ENCODE measurements around the gene TNNI3.

The TNNI3 gene

DNA sequence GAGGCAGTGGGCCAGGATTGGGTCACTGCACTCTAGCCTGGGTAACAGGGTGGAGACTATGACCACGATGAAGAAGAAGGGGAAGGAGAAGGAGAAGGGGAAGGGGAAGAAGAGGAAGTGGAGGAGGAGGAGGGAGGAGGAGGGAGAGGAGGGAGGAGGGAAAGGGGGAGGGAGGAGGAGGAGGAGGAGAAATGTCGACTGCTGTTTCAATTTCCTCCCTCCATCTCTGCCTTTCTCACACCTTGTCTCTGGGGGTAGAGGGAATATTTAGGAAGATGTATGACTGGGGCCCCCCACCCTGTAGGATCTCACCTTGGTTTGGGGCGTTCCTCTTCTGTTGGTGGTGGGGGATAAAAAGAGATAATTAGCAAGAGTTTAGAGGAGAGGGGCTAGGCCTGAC lies 12.3 kb downstream of the TNNI3 start:
- no peaks in the 10 kb centered on the region for H3K79me2 ChIP-seq (ENCODE audit: control insufficient read depth, low read length)
- H3K27me3 ChIP-seq (ENCODE audit: control insufficient read depth, low read length) = peaks cover 17% of the 10 kb centered on the region
- H4K20me1 ChIP-seq (ENCODE audit: control insufficient read depth, insufficient read depth, low read depth, low read length) = no peaks in the 10 kb centered on the region
- no peaks in the 10 kb centered on the region for H3K36me3 ChIP-seq (ENCODE audit: control insufficient read depth, low read length)
- TF ChIP-seq, protein P1, sequence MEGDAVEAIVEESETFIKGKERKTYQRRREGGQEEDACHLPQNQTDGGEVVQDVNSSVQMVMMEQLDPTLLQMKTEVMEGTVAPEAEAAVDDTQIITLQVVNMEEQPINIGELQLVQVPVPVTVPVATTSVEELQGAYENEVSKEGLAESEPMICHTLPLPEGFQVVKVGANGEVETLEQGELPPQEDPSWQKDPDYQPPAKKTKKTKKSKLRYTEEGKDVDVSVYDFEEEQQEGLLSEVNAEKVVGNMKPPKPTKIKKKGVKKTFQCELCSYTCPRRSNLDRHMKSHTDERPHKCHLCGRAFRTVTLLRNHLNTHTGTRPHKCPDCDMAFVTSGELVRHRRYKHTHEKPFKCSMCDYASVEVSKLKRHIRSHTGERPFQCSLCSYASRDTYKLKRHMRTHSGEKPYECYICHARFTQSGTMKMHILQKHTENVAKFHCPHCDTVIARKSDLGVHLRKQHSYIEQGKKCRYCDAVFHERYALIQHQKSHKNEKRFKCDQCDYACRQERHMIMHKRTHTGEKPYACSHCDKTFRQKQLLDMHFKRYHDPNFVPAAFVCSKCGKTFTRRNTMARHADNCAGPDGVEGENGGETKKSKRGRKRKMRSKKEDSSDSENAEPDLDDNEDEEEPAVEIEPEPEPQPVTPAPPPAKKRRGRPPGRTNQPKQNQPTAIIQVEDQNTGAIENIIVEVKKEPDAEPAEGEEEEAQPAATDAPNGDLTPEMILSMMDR (IDR thresholded peaks at IDR 0.05; ENCODE audit: low read depth, low read length, poor library complexity, severe bottlenecking) = no peak
- TF ChIP-seq EZH2phosphoT487 (IDR thresholded peaks at IDR 0.05; ENCODE audit: borderline replicate concordance, low read length) = no peak
- H3K9me2 ChIP-seq (replicated peaks; ENCODE audit: control insufficient read depth, low read length) = no peaks in the 10 kb centered on the region
- peaks cover 8% of the 10 kb centered on the region for H3K4me1 ChIP-seq (ENCODE audit: control insufficient read depth, low read length)
- no peaks in the 10 kb centered on the region for H3K9me3 ChIP-seq (ENCODE audit: control insufficient read depth, insufficient read depth, low read length)
- no peak overlapping the region for H3K27ac ChIP-seq (ENCODE audit: low read depth, low read length)
- H3F3A ChIP-seq (ENCODE audit: control insufficient read depth, insufficient read depth) = no peaks in the 10 kb centered on the region
- no peak overlapping the region for H3K4me3 ChIP-seq (ENCODE audit: low read length)
- H3K4me2 ChIP-seq (ENCODE audit: low read length) = peak overlapping the region; percentile 21

DNA sequence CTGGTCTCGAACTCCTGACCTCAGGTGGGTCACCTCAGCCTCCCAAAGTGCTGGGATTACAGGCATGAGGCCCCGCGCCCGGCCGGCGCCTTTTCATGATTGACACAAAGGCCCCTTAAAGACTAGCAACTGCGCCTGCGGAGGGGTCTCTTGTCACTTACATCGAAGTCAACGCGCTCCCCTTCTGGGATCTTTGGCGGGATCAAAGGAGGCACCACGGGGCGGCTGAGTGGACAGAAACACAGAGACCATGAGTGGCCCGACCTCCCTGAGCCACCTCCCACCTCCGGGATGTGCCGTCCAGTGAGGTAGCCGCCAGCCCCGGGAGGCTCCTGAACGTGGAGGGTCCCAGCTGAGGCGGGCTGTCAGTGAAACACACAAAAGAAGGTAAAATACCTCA lies 15.8 kb downstream of the TNNI3 start:
- H3K4me2 ChIP-seq (ENCODE audit: low read length) = no peak overlapping the region
- peaks cover 8% of the 10 kb centered on the region for H3K4me1 ChIP-seq (ENCODE audit: control insufficient read depth, low read length)
- no peaks in the 10 kb centered on the region for H3K79me2 ChIP-seq (ENCODE audit: control insufficient read depth, low read length)
- TF ChIP-seq, protein P1 (IDR thresholded peaks at IDR 0.05; ENCODE audit: low read depth, low read length, poor library complexity, severe bottlenecking) = no peak
- TF ChIP-seq EZH2phosphoT487 (IDR thresholded peaks at IDR 0.05; ENCODE audit: borderline replicate concordance, low read length) = no peak
- no peaks in the 10 kb centered on the region for H3K9me3 ChIP-seq (ENCODE audit: control insufficient read depth, insufficient read depth, low read length)
- no peaks in the 10 kb centered on the region for H3K9me2 ChIP-seq (replicated peaks; ENCODE audit: control insufficient read depth, low read length)
- H3K4me3 ChIP-seq (ENCODE audit: low read length) = no peak overlapping the region
- no peaks in the 10 kb centered on the region for H3K36me3 ChIP-seq (ENCODE audit: control insufficient read depth, low read length)
- no peaks in the 10 kb centered on the region for H3F3A ChIP-seq (ENCODE audit: control insufficient read depth, insufficient read depth)
- H4K20me1 ChIP-seq (ENCODE audit: control insufficient read depth, insufficient read depth, low read depth, low read length) = no peaks in the 10 kb centered on the region
- peaks cover 6% of the 10 kb centered on the region; the same call in 1 of the 2 replicates for H3K27me3 ChIP-seq (ENCODE audit: control insufficient read depth, low read length)
- no peak overlapping the region for H3K27ac ChIP-seq (ENCODE audit: low read depth, low read length)

GRCh38 chr19:55137915-55138314 lies 19.6 kb downstream of the TNNI3 start:
- no peaks in the 10 kb centered on the region for H3K9me2 ChIP-seq (replicated peaks; ENCODE audit: control insufficient read depth, low read length)
- no peaks in the 10 kb centered on the region for H3K9me3 ChIP-seq (ENCODE audit: control insufficient read depth, insufficient read depth, low read length)
- no peaks in the 10 kb centered on the region for H3K36me3 ChIP-seq (ENCODE audit: control insufficient read depth, low read length)
- H3K4me3 ChIP-seq (ENCODE audit: low read length) = no peak overlapping the region
- peaks cover 2% of the 10 kb centered on the region; the same call in 1 of the 2 replicates for H3F3A ChIP-seq (ENCODE audit: control insufficient read depth, insufficient read depth)
- peaks cover 3% of the 10 kb centered on the region; the same call in 1 of the 2 replicates for H3K27me3 ChIP-seq (ENCODE audit: control insufficient read depth, low read length)
- TF ChIP-seq, protein P1 (IDR thresholded peaks at IDR 0.05; ENCODE audit: low read depth, low read length, poor library complexity, severe bottlenecking) = no peak
- no peak for TF ChIP-seq EZH2phosphoT487 (IDR thresholded peaks at IDR 0.05; ENCODE audit: borderline replicate concordance, low read length)
- H4K20me1 ChIP-seq (ENCODE audit: control insufficient read depth, insufficient read depth, low read depth, low read length) = no peaks in the 10 kb centered on the region
- no peaks in the 10 kb centered on the region for H3K79me2 ChIP-seq (ENCODE audit: control insufficient read depth, low read length)
- no peak overlapping the region for H3K27ac ChIP-seq (ENCODE audit: low read depth, low read length)
- peaks cover 20% of the 10 kb centered on the region for H3K4me1 ChIP-seq (ENCODE audit: control insufficient read depth, low read length)
- H3K4me2 ChIP-seq (ENCODE audit: low read length) = no peak overlapping the region

Measured in DOHH2 (cell line).